Measurements from ENCODE around the gene GMDS. TPM values are rescaled to one million over a fixed set of nuclear protein-coding genes. Genes with fewer than 3 reads are reported as not detected.

GMDS gene
- total and polyA plus RNA-seq, 2 donors = 19.9 to 28.4 TPM

GRCh38 chr6:2147766-2148448 lies 97.5 kb downstream of the GMDS start:
- Histone ChIP-seq H3K4me1 (ENCODE audit: control insufficient read depth in 2 of 2, insufficient read depth in 2 of 2, low read length in 2 of 2) (no peaks in the 10 kb centered on the region), H3K4me3 (ENCODE audit: low read length in 2 of 2) (no peak overlapping the region), H3K9me3 (ENCODE audit: control insufficient read depth in 2 of 2, insufficient read depth in 1 of 2, low read length in 1 of 2) (no peaks in the 10 kb centered on the region), H3K27ac (ENCODE audit: low read depth in 1 of 2, low read length in 1 of 2) (no peak overlapping the region), H3K27me3 (ENCODE audit: control insufficient read depth in 2 of 2, insufficient read depth in 1 of 2, low read length in 1 of 2) (no peaks in the 10 kb centered on the region), H3K36me3 (ENCODE audit: control insufficient read depth in 2 of 2, insufficient read depth in 2 of 2, low read length in 1 of 2) (no peaks in the 10 kb centered on the region)
- 96% methylated on average over 6 of the region's 6 CpGs for WGBS
- DNase-seq (ENCODE audit: low read depth in 6 of 9, low spot score in 9 of 9) = no peak

- H3K36me3 ChIP-seq (ENCODE audit: control insufficient read depth in 2 of 2, insufficient read depth in 2 of 2, low read length in 1 of 2) = no peaks in the 10 kb centered on the region
- 93% methylated on average over 5 of the region's 5 CpGs for WGBS
- no peaks in the 10 kb centered on the region for H3K27me3 ChIP-seq (ENCODE audit: control insufficient read depth in 2 of 2, insufficient read depth in 1 of 2, low read length in 1 of 2)
These were observed 98.1 kb downstream of the GMDS start for GRCh38 chr6:2147261-2147660.

GRCh38 chr6:2144210-2144609 lies 101.2 kb downstream of the GMDS start:
- Histone ChIP-seq H3K4me1 (ENCODE audit: control insufficient read depth in 2 of 2, insufficient read depth in 2 of 2, low read length in 2 of 2) (no peaks in the 10 kb centered on the region), H3K27ac (ENCODE audit: low read depth in 1 of 2, low read length in 1 of 2) (no peak overlapping the region), H3K36me3 (ENCODE audit: control insufficient read depth in 2 of 2, insufficient read depth in 2 of 2, low read length in 1 of 2) (no peaks in the 10 kb centered on the region), H3K27me3 (ENCODE audit: control insufficient read depth in 2 of 2, insufficient read depth in 1 of 2, low read length in 1 of 2) (no peaks in the 10 kb centered on the region), H3K9me3 (ENCODE audit: control insufficient read depth in 2 of 2, insufficient read depth in 1 of 2, low read length in 1 of 2) (no peaks in the 10 kb centered on the region), H3K4me3 (ENCODE audit: low read length in 2 of 2) (no peak overlapping the region)
- WGBS = 98% methylated on average over 4 of the region's 4 CpGs
- no peak for DNase-seq (ENCODE audit: low read depth in 6 of 9, low spot score in 9 of 9)

More at GRCh38 chr6:2147261-2147660, 98.1 kb downstream of the GMDS start:
- Histone ChIP-seq H3K4me3 (ENCODE audit: low read length in 2 of 2) (no peak overlapping the region), H3K4me1 (ENCODE audit: control insufficient read depth in 2 of 2, insufficient read depth in 2 of 2, low read length in 2 of 2) (no peaks in the 10 kb centered on the region), H3K9me3 (ENCODE audit: control insufficient read depth in 2 of 2, insufficient read depth in 1 of 2, low read length in 1 of 2) (no peaks in the 10 kb centered on the region), H3K27ac (ENCODE audit: low read depth in 1 of 2, low read length in 1 of 2) (no peak overlapping the region)
- no peak for DNase-seq (ENCODE audit: low read depth in 6 of 9, low spot score in 9 of 9)

- DNase-seq (ENCODE audit: low read depth in 6 of 9, low spot score in 9 of 9) = no peak
- 34% methylated on average over 16 of the region's 16 CpGs for WGBS
- H3K27me3 ChIP-seq (ENCODE audit: control insufficient read depth in 2 of 2, insufficient read depth in 1 of 2, low read length in 1 of 2) = no peaks in the 10 kb centered on the region
These were observed 103.6 kb downstream of the GMDS start for GRCh38 chr6:2141644-2142290.

GRCh38 chr6:2140438-2141128 lies 104.8 kb downstream of the GMDS start:
- no peak overlapping the region for H3K4me3 ChIP-seq (ENCODE audit: low read length in 2 of 2)
- H3K36me3 ChIP-seq (ENCODE audit: control insufficient read depth in 2 of 2, insufficient read depth in 2 of 2, low read length in 1 of 2) = no peaks in the 10 kb centered on the region
- 90% methylated on average over 6 of the region's 6 CpGs for WGBS
- H3K27ac ChIP-seq (ENCODE audit: low read depth in 1 of 2, low read length in 1 of 2) = no peak overlapping the region
- DNase-seq (ENCODE audit: low read depth in 6 of 9, low spot score in 9 of 9) = no peak
- H3K27me3 ChIP-seq (ENCODE audit: control insufficient read depth in 2 of 2, insufficient read depth in 1 of 2, low read length in 1 of 2) = no peaks in the 10 kb centered on the region
- no peaks in the 10 kb centered on the region for H3K4me1 ChIP-seq (ENCODE audit: control insufficient read depth in 2 of 2, insufficient read depth in 2 of 2, low read length in 2 of 2)
- no peaks in the 10 kb centered on the region for H3K9me3 ChIP-seq (ENCODE audit: control insufficient read depth in 2 of 2, insufficient read depth in 1 of 2, low read length in 1 of 2)

More at GRCh38 chr6:2141644-2142290, 103.6 kb downstream of the GMDS start:
- Histone ChIP-seq H3K9me3 (ENCODE audit: control insufficient read depth in 2 of 2, insufficient read depth in 1 of 2, low read length in 1 of 2) (no peaks in the 10 kb centered on the region), H3K4me3 (ENCODE audit: low read length in 2 of 2) (no peak overlapping the region), H3K27ac (ENCODE audit: low read depth in 1 of 2, low read length in 1 of 2) (no peak overlapping the region), H3K36me3 (ENCODE audit: control insufficient read depth in 2 of 2, insufficient read depth in 2 of 2, low read length in 1 of 2) (no peaks in the 10 kb centered on the region), H3K4me1 (ENCODE audit: control insufficient read depth in 2 of 2, insufficient read depth in 2 of 2, low read length in 2 of 2) (no peaks in the 10 kb centered on the region)

- no peaks in the 10 kb centered on the region for H3K36me3 ChIP-seq (ENCODE audit: control insufficient read depth in 2 of 2, insufficient read depth in 2 of 2, low read length in 1 of 2)
- no peaks in the 10 kb centered on the region for H3K4me1 ChIP-seq (ENCODE audit: control insufficient read depth in 2 of 2, insufficient read depth in 2 of 2, low read length in 2 of 2)
- 98% methylated on average over 2 of the region's 2 CpGs for WGBS
- H3K27me3 ChIP-seq (ENCODE audit: control insufficient read depth in 2 of 2, insufficient read depth in 1 of 2, low read length in 1 of 2) = no peaks in the 10 kb centered on the region
- H3K4me3 ChIP-seq (ENCODE audit: low read length in 2 of 2) = no peak overlapping the region
- no peak for DNase-seq (ENCODE audit: low read depth in 6 of 9, low spot score in 9 of 9)
- no peaks in the 10 kb centered on the region for H3K9me3 ChIP-seq (ENCODE audit: control insufficient read depth in 2 of 2, insufficient read depth in 1 of 2, low read length in 1 of 2)
- no peak overlapping the region for H3K27ac ChIP-seq (ENCODE audit: low read depth in 1 of 2, low read length in 1 of 2)
These were observed 110.0 kb downstream of the GMDS start for GRCh38 chr6:2135401-2135800.

GRCh38 chr6:2134554-2134953 lies 110.9 kb downstream of the GMDS start:
- H3K4me3 ChIP-seq (ENCODE audit: low read length in 2 of 2) = no peak overlapping the region
- DNase-seq (ENCODE audit: low read depth in 6 of 9, low spot score in 9 of 9) = no peak
- no peaks in the 10 kb centered on the region for H3K4me1 ChIP-seq (ENCODE audit: control insufficient read depth in 2 of 2, insufficient read depth in 2 of 2, low read length in 2 of 2)
- H3K27ac ChIP-seq (ENCODE audit: low read depth in 1 of 2, low read length in 1 of 2) = no peak overlapping the region
- no peaks in the 10 kb centered on the region for H3K36me3 ChIP-seq (ENCODE audit: control insufficient read depth in 2 of 2, insufficient read depth in 2 of 2, low read length in 1 of 2)
- H3K27me3 ChIP-seq (ENCODE audit: control insufficient read depth in 2 of 2, insufficient read depth in 1 of 2, low read length in 1 of 2) = no peaks in the 10 kb centered on the region
- no peaks in the 10 kb centered on the region for H3K9me3 ChIP-seq (ENCODE audit: control insufficient read depth in 2 of 2, insufficient read depth in 1 of 2, low read length in 1 of 2)

- H3K4me1 ChIP-seq (ENCODE audit: control insufficient read depth in 2 of 2, insufficient read depth in 2 of 2, low read length in 2 of 2) = no peaks in the 10 kb centered on the region
- H3K4me3 ChIP-seq (ENCODE audit: low read length in 2 of 2) = no peak overlapping the region
- H3K27ac ChIP-seq (ENCODE audit: low read depth in 1 of 2, low read length in 1 of 2) = no peak overlapping the region
- H3K27me3 ChIP-seq (ENCODE audit: control insufficient read depth in 2 of 2, insufficient read depth in 1 of 2, low read length in 1 of 2) = no peaks in the 10 kb centered on the region
- no peaks in the 10 kb centered on the region for H3K36me3 ChIP-seq (ENCODE audit: control insufficient read depth in 2 of 2, insufficient read depth in 2 of 2, low read length in 1 of 2)
- DNase-seq (ENCODE audit: low read depth in 6 of 9, low spot score in 9 of 9) = no peak
- H3K9me3 ChIP-seq (ENCODE audit: control insufficient read depth in 2 of 2, insufficient read depth in 1 of 2, low read length in 1 of 2) = no peaks in the 10 kb centered on the region
- WGBS = 97% methylated on average over 7 of the region's 7 CpGs
These were observed 111.6 kb downstream of the GMDS start for GRCh38 chr6:2133716-2134310.

GRCh38 chr6:2132916-2133315 lies 112.5 kb downstream of the GMDS start:
- no peak for DNase-seq (ENCODE audit: low read depth in 6 of 9, low spot score in 9 of 9)
- WGBS = 58% methylated on average over 1 of the region's 1 CpG
- H3K4me3 ChIP-seq (ENCODE audit: low read length in 2 of 2) = no peak overlapping the region
- H3K27me3 ChIP-seq (ENCODE audit: control insufficient read depth in 2 of 2, insufficient read depth in 1 of 2, low read length in 1 of 2) = no peaks in the 10 kb centered on the region
- no peaks in the 10 kb centered on the region for H3K4me1 ChIP-seq (ENCODE audit: control insufficient read depth in 2 of 2, insufficient read depth in 2 of 2, low read length in 2 of 2)
- no peak overlapping the region for H3K27ac ChIP-seq (ENCODE audit: low read depth in 1 of 2, low read length in 1 of 2)
- H3K36me3 ChIP-seq (ENCODE audit: control insufficient read depth in 2 of 2, insufficient read depth in 2 of 2, low read length in 1 of 2) = no peaks in the 10 kb centered on the region
- H3K9me3 ChIP-seq (ENCODE audit: control insufficient read depth in 2 of 2, insufficient read depth in 1 of 2, low read length in 1 of 2) = no peaks in the 10 kb centered on the region
